HCT116 (cell line): ENCODE results near the gene COG5. TPM values are rescaled to one million over a fixed set of nuclear protein-coding genes. Genes with fewer than 3 reads are reported as not detected.

ENCODE experiments used
- ATAC-seq: fragments of 200-7000 bp; cut with Tn5 transposase; 2 replicates; pipeline ENCODE4 v1.9.1; 2020; ENCODE audit warnings: mild to moderate bottlenecking, moderate library complexity
- BruUV-seq: library from RNA; stranded (reverse); fragments of 400-500 nt; replicated peaks from 2 replicates; lab custom pipeline; 2021; lab: Mats Ljungman, UMichigan
- CTCF ChIA-PET: fragments of 300-600 bp; sonication (Branson Sonifier 250); formaldehyde crosslinking; loops from one replicate; lab custom pipeline; 2021; ENCODE audit warnings: antibody characterized with exemption; lab: Charles Lee
- POLR2A ChIA-PET: fragments of 300-600, 350-600 bp; sonication (Branson Sonifier 250); formaldehyde crosslinking; loops from one replicate; lab custom pipeline; 2021; ENCODE audit warnings: antibody characterized with exemption; lab: Charles Lee
- RAD21 ChIA-PET, 2 experiments: fragments of 300-600 bp; sonication (Branson Sonifier 250); formaldehyde crosslinking; loops; one replicate each; lab custom pipeline; 2023; ENCODE audit warnings: low total read pairs in 2 of 2; ENCODE audit not compliant: uncharacterized antibody in 2 of 2, unreplicated experiment in 2 of 2, low non-redundant PET in 1 of 2; lab: Charles Lee
- DNase-seq: peaks from one replicate; pipeline ENCODE4 v3.0.0-alpha.2; 2010; ENCODE audit warnings: low read depth, low spot score
- H2AFZ ChIP-seq: fragments of 200-600 bp; shearing (Covaris generic), sonication (generic); 2 replicates; pipeline ENCODE4 v1.6.1; 2017; ENCODE audit warnings: low read depth, mixed run types, mixed read lengths, antibody characterized with exemption, low read length; ENCODE audit not compliant: poor library complexity, severe bottlenecking
- H3K27ac ChIP-seq: 2 replicates; pipeline ENCODE4 v1.5.1; 2012; ENCODE audit warnings: low read depth, low read length
- H3K27me3 ChIP-seq: fragments of 200-600 bp; sonication (generic); 2 replicates; pipeline ENCODE4 v1.6.1; 2016; ENCODE audit warnings: mixed run types, low read length, mixed read lengths; ENCODE audit not compliant: insufficient read depth
- H3K36me3 ChIP-seq, 2 experiments: fragments of 200-500 bp in 1 of 2; fragments of 200-600 bp in 1 of 2; sonication (Bioruptor generic) in 1 of 2; sonication (generic) in 1 of 2; 2 replicates each; pipeline versions ENCODE4 v1.5.1 to v1.6.1; 2014 to 2016; ENCODE audit warnings: low read length in 2 of 2, inconsistent platforms in 1 of 2, mixed read lengths in 1 of 2, mixed run types in 1 of 2; ENCODE audit not compliant: insufficient read depth in 2 of 2, control insufficient read depth in 1 of 2
- H3K4me1 ChIP-seq, 2 experiments: fragments of 200-600 bp in 1 of 2; sonication (generic) in 1 of 2; 2 replicates each; pipeline versions ENCODE4 v1.5.1 to v1.6.1; 2012 to 2017; ENCODE audit warnings: low read length in 2 of 2, inconsistent platforms in 1 of 2, mild to moderate bottlenecking in 1 of 2, mixed read lengths in 1 of 2, mixed run types in 1 of 2, moderate library complexity in 1 of 2; ENCODE audit not compliant: insufficient read depth in 2 of 2, control insufficient read depth in 1 of 2
- H3K4me2 ChIP-seq: fragments of 200-600 bp; sonication (generic); 2 replicates; pipeline ENCODE4 v1.6.1; 2017; ENCODE audit warnings: mixed run types, low read length, mixed read lengths
- H3K4me3 ChIP-seq, 2 experiments: fragments of 200-600 bp in 1 of 2; sonication (generic) in 1 of 2; replicated peaks in 1 of 2; 2 replicates each; pipeline ENCODE4 v1.5.1; 2011 to 2016; ENCODE audit warnings: low read length in 2 of 2, control low read depth in 1 of 2, low read depth in 1 of 2, mild to moderate bottlenecking in 1 of 2, mixed read lengths in 1 of 2, mixed run types in 1 of 2
- H3K79me2 ChIP-seq: fragments of 200-600 bp; sonication (generic); 2 replicates; pipeline ENCODE4 v1.6.1; 2017; ENCODE audit warnings: mild to moderate bottlenecking, mixed run types, low read length, moderate library complexity, mixed read lengths; ENCODE audit not compliant: insufficient read depth
- H3K9ac ChIP-seq: fragments of 200-600 bp; sonication (generic); 2 replicates; pipeline ENCODE4 v1.6.1; 2016; ENCODE audit warnings: low read length, mixed read lengths
- H3K9me2 ChIP-seq: fragments of 200-600 bp; sonication (generic), shearing (Covaris generic); 2 replicates; pipeline ENCODE4 v1.6.1; 2017; ENCODE audit warnings: mixed run types, mild to moderate bottlenecking, moderate library complexity; ENCODE audit not compliant: insufficient read depth
- H3K9me3 ChIP-seq, 2 experiments: fragments of 200-500 bp in 1 of 2; fragments of 200-600 bp in 1 of 2; sonication (Bioruptor generic) in 1 of 2; sonication (generic) in 1 of 2; 2 replicates each; pipeline ENCODE4 v1.6.1; 2014 to 2017; ENCODE audit warnings: low read length in 2 of 2, mixed read lengths in 2 of 2, inconsistent platforms in 1 of 2, low read depth in 1 of 2, mild to moderate bottlenecking in 1 of 2, mixed run types in 1 of 2, moderate library complexity in 1 of 2; ENCODE audit not compliant: control insufficient read depth in 1 of 2, insufficient read depth in 1 of 2
- H4K20me1 ChIP-seq: fragments of 200-600 bp; sonication (generic), shearing (Covaris generic); 2 replicates; pipeline ENCODE4 v1.6.1; 2017; ENCODE audit warnings: mixed run types, mild to moderate bottlenecking, moderate library complexity; ENCODE audit not compliant: insufficient read depth
- CEBPB ChIP-seq: IDR thresholded peaks from 2 replicates; pipeline ENCODE4 v1.6.1; 2012; ENCODE audit warnings: low read depth
- EZH2 ChIP-seq: fragments of 200-600 bp; sonication (generic); IDR thresholded peaks from 2 replicates; pipeline ENCODE4 v1.6.1; 2017; ENCODE audit warnings: antibody characterized with exemption, mixed run types
- FOSL1 ChIP-seq: IDR thresholded peaks from 2 replicates; pipeline ENCODE4 v1.6.1; 2012; ENCODE audit warnings: low read depth
- JUND ChIP-seq: IDR thresholded peaks from 2 replicates; pipeline ENCODE4 v1.6.1; 2012
- MAX ChIP-seq: IDR thresholded peaks from 2 replicates; pipeline ENCODE4 v1.6.1; 2012
- POLR2A ChIP-seq: IDR thresholded peaks from 2 replicates; pipeline ENCODE4 v1.7.0; 2011; ENCODE audit warnings: borderline replicate concordance; ENCODE audit not compliant: insufficient read depth, insufficient read length; ENCODE audit errors: extremely low read depth
- POLR2AphosphoS5 ChIP-seq: IDR thresholded peaks from 2 replicates; pipeline ENCODE4 v1.6.1; 2011; ENCODE audit warnings: mild to moderate bottlenecking, low read depth, low read length, moderate library complexity
- RAD21 ChIP-seq: IDR thresholded peaks from 2 replicates; pipeline ENCODE4 v1.6.1; 2012; ENCODE audit warnings: low read depth, mild to moderate bottlenecking
- SIN3A ChIP-seq: IDR thresholded peaks from 2 replicates; pipeline ENCODE4 v1.6.1; 2012; ENCODE audit warnings: low read depth
- SP1 ChIP-seq: IDR thresholded peaks from 2 replicates; pipeline ENCODE4 v1.6.1; 2012; ENCODE audit warnings: low read depth
- SRF ChIP-seq: IDR thresholded peaks from 2 replicates; pipeline ENCODE4 v1.6.1; 2012; ENCODE audit warnings: low read depth
- YY1 ChIP-seq: IDR thresholded peaks from 2 replicates; pipeline ENCODE4 v1.6.1; 2011; ENCODE audit warnings: low read length, low read depth, moderate library complexity, mild to moderate bottlenecking; ENCODE audit not compliant: insufficient replicate concordance; ENCODE audit errors: extremely low read depth
- ZNF274 ChIP-seq: fragments of 200-500 bp; sonication (Bioruptor generic); IDR thresholded peaks from 2 replicates; pipeline ENCODE4 v1.6.1; 2014; ENCODE audit warnings: mild to moderate bottlenecking, low read depth, low read length, inconsistent platforms
- intact Hi-C: fragments of 100-400 bp; cut with micrococcal nuclease; formaldehyde crosslinking; loops from 2 replicates; pipeline ENCODE4 v1.10.0; 2022
- total RNA-seq: library from RNA; stranded (reverse); gene quantifications from one replicate; pipeline ENCODE4 v1.2.1, GENCODE V29; 2021; ENCODE audit not compliant: unreplicated experiment
- TF ChIP-seq, protein P1 (sequence below), 3 experiments: fragments of 200-600 bp in 1 of 3; sonication (generic) in 1 of 3; IDR thresholded peaks in 2 of 3; conservative IDR thresholded peaks in 1 of 3; 2 replicates each; pipeline ENCODE4 v1.5.1; 2012 to 2017; ENCODE audit warnings: low read depth in 2 of 3, low read length in 2 of 3, antibody characterized with exemption in 1 of 3, borderline replicate concordance in 1 of 3, control low read depth in 1 of 3, mild to moderate bottlenecking in 1 of 3, mixed read lengths in 1 of 3, mixed run types in 1 of 3, moderate library complexity in 1 of 3; ENCODE audit not compliant: insufficient read depth in 1 of 3

COG5 gene
- total RNA-seq, 1 experiment from 2014 or later: 30.7 TPM

DNA sequence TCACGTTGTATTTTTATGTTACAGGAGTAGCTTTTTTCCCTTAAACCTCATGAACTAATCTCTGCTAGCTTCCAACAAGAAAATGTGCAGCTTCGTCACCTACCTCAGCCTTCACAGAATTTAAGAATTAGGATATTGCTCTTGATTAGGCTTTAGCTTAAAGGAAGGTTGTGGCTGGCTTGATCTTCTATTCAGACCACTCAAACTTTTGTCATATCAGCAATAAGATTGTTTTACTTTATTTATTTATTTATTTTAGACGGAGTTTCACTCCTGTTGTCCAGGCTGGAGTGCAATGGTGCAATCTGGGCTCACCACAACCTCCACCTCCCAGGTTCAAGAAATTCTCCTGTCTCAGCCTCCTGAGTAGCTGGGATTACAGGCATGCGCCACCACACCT lies 219.4 kb downstream of the COG5 start:
- TF ChIP-seq MAX (no peak), JUND (no peak), EZH2 (no peak), CEBPB (no peak), YY1 (no peak), FOSL1 (no peak), POLR2A (no peak), SP1 (no peak), POLR2AphosphoS5 (no peak), SIN3A (no peak), SRF (no peak), ZNF274 (no peak), RAD21 (no peak)
- TF ChIP-seq, protein P1, sequence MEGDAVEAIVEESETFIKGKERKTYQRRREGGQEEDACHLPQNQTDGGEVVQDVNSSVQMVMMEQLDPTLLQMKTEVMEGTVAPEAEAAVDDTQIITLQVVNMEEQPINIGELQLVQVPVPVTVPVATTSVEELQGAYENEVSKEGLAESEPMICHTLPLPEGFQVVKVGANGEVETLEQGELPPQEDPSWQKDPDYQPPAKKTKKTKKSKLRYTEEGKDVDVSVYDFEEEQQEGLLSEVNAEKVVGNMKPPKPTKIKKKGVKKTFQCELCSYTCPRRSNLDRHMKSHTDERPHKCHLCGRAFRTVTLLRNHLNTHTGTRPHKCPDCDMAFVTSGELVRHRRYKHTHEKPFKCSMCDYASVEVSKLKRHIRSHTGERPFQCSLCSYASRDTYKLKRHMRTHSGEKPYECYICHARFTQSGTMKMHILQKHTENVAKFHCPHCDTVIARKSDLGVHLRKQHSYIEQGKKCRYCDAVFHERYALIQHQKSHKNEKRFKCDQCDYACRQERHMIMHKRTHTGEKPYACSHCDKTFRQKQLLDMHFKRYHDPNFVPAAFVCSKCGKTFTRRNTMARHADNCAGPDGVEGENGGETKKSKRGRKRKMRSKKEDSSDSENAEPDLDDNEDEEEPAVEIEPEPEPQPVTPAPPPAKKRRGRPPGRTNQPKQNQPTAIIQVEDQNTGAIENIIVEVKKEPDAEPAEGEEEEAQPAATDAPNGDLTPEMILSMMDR (IDR thresholded peaks at IDR 0.05 in 2 of 3, conservative IDR thresholded peaks at IDR 0.05 in 1 of 3; ENCODE audit: borderline replicate concordance in 1 of 3, insufficient read depth in 1 of 3, low read depth in 2 of 3, low read length in 2 of 3): no peak
- Histone ChIP-seq H3K4me2 (no peak overlapping the region), H3K9ac (no peak overlapping the region), H3K36me3 (no peaks in the 10 kb centered on the region), H3K4me3 (no peak overlapping the region), H3K79me2 (no peaks in the 10 kb centered on the region; the same call in 1 of the 2 replicates), H3K27me3 (no peaks in the 10 kb centered on the region), H3K9me3 (no peaks in the 10 kb centered on the region), H3K4me1 (no peaks in the 10 kb centered on the region), H3K9me2 (no peaks in the 10 kb centered on the region), H4K20me1 (0 out of 2 replicates have a peak, but pooled peaks cover 3% of the 10 kb centered on the region), H3K27ac (no peak overlapping the region), H2AFZ (no peak overlapping the region)
- no peak for DNase-seq
- BruUV-seq: no TSS peak
- intact Hi-C loops: no loop called here
- CTCF ChIA-PET: no interaction called here
- POLR2A ChIA-PET: no interaction called here
- ATAC-seq: no peak
- RAD21 ChIA-PET: no interaction called here
